ENCODE measurements around the gene COASY. TPM values are rescaled to one million over a fixed set of nuclear protein-coding genes. Genes with fewer than 3 reads are reported as not detected.

COASY gene
- total RNA-seq, 1 experiment from 2014 or later: 71.5 TPM

GRCh38 chr17:42585353-42585752 lies 23.4 kb downstream of the COASY start:
- H3K36me3 ChIP-seq (ENCODE audit: insufficient read depth, low read length, poor library complexity, severe bottlenecking): peaks cover 8% of the 10 kb centered on the region
- H3K4me1 ChIP-seq (ENCODE audit: insufficient read depth, low read length, poor library complexity, severe bottlenecking): no peaks in the 10 kb centered on the region
- no peak for TF ChIP-seq CTCF (conservative IDR thresholded peaks at IDR 0.05; ENCODE audit: low read depth, low read length)
- H3K4me3 ChIP-seq (ENCODE audit: low read depth, low read length, poor library complexity, severe bottlenecking): no peak overlapping the region
- no peaks in the 10 kb centered on the region for H3K9me3 ChIP-seq (ENCODE audit: low read depth, low read length, poor library complexity, severe bottlenecking)
- H3K27me3 ChIP-seq (replicated peaks; ENCODE audit: insufficient read depth, low read depth, low read length, poor library complexity): no peaks in the 10 kb centered on the region
- POLR2A ChIA-PET (ENCODE audit: low non-redundant PET): no interaction called here
- no TSS peak for BruUV-seq (replicated peaks)
- intact Hi-C loops (cut with micrococcal nuclease; ENCODE audit: unreplicated experiment): no loop called here
- CTCF ChIA-PET: no interaction called here
- no peak for DNase-seq (ENCODE audit: low spot score)
- H3K27ac ChIP-seq (ENCODE audit: low read depth, low read length, poor library complexity, severe bottlenecking): no peak overlapping the region

GRCh38 chr17:42586514-42587230 lies 24.7 kb downstream of the COASY start:
- peaks cover 8% of the 10 kb centered on the region for H3K36me3 ChIP-seq (ENCODE audit: insufficient read depth, low read length, poor library complexity, severe bottlenecking)
- H3K4me3 ChIP-seq (ENCODE audit: low read depth, low read length, poor library complexity, severe bottlenecking): no peak overlapping the region
- POLR2A ChIA-PET (ENCODE audit: low non-redundant PET): no interaction called here
- no peak for DNase-seq (ENCODE audit: low spot score)
- no peak overlapping the region for H3K27ac ChIP-seq (ENCODE audit: low read depth, low read length, poor library complexity, severe bottlenecking)
- H3K4me1 ChIP-seq (ENCODE audit: insufficient read depth, low read length, poor library complexity, severe bottlenecking): no peaks in the 10 kb centered on the region
- intact Hi-C loops (cut with micrococcal nuclease; ENCODE audit: unreplicated experiment): no loop called here
- TF ChIP-seq EZH2 (IDR thresholded peaks at IDR 0.05; ENCODE audit: borderline replicate concordance, low read depth, low read length, poor library complexity, severe bottlenecking) (no peak), CTCF (conservative IDR thresholded peaks at IDR 0.05; ENCODE audit: low read depth, low read length) (no peak)
- BruUV-seq (replicated peaks): no TSS peak
- no peaks in the 10 kb centered on the region for H3K9me3 ChIP-seq (ENCODE audit: low read depth, low read length, poor library complexity, severe bottlenecking)
- H3K27me3 ChIP-seq (replicated peaks; ENCODE audit: insufficient read depth, low read depth, low read length, poor library complexity): no peaks in the 10 kb centered on the region
- CTCF ChIA-PET: no interaction called here

- POLR2A ChIA-PET (ENCODE audit: low non-redundant PET): no interaction called here
- DNase-seq (ENCODE audit: low spot score): no peak
- no TSS peak for BruUV-seq (replicated peaks)
- Histone ChIP-seq H3K27ac (ENCODE audit: low read depth, low read length, poor library complexity, severe bottlenecking) (no peak overlapping the region), H3K36me3 (ENCODE audit: insufficient read depth, low read length, poor library complexity, severe bottlenecking) (no peaks in the 10 kb centered on the region), H3K9me3 (ENCODE audit: low read depth, low read length, poor library complexity, severe bottlenecking) (no peaks in the 10 kb centered on the region), H3K4me1 (ENCODE audit: insufficient read depth, low read length, poor library complexity, severe bottlenecking) (no peaks in the 10 kb centered on the region), H3K4me3 (ENCODE audit: low read depth, low read length, poor library complexity, severe bottlenecking) (no peak overlapping the region), H3K27me3 (replicated peaks; ENCODE audit: insufficient read depth, low read depth, low read length, poor library complexity) (no peaks in the 10 kb centered on the region)
- intact Hi-C loops (cut with micrococcal nuclease; ENCODE audit: unreplicated experiment): no loop called here
- TF ChIP-seq EZH2 (IDR thresholded peaks at IDR 0.05; ENCODE audit: borderline replicate concordance, low read depth, low read length, poor library complexity, severe bottlenecking) (no peak), CTCF (conservative IDR thresholded peaks at IDR 0.05; ENCODE audit: low read depth, low read length) (no peak)
- CTCF ChIA-PET: no interaction called here
These were observed 28.9 kb downstream of the COASY start for GRCh38 chr17:42590886-42591285.
